GF-D8 (cell line): ENCODE data around the gene CD244.
A peak's percentile ranks its signal among the peaks of the same experiment; 100 is the strongest.
"Not testable (repeated sequence)": the region's sequence is repeated elsewhere in the genome, so short reads cannot be mapped to it uniquely, and the experiment has no call there.

ENCODE experiments used
- DNase-seq: peaks from one replicate; lab custom pipeline; 2025; lab: John Stamatoyannopoulos, UW

CD244 gene

GRCh38 chr1:160862203-160863060 lies at the start of gene CD244:
CD244 (minus strand) TSS chr1:160862887; CDS start chr1:160862677, 210 bp downstream.
- DNase-seq, result peak; percentile 92

GRCh38 chr1:160911925-160912324 lies 49.2 kb upstream of the CD244 start:
- DNase-seq, result no peak

- no peak for DNase-seq
Measured at GRCh38 chr1:160911441-160911840, 48.8 kb upstream of the CD244 start.

GRCh38 chr1:160910170-160910750 lies 47.6 kb upstream of the CD244 start:
- DNase-seq, result no peak

GRCh38 chr1:160907976-160908375 lies 45.3 kb upstream of the CD244 start:
- DNase-seq, result no peak

GRCh38 chr1:160905617-160905989 lies 42.9 kb upstream of the CD244 start:
- DNase-seq, result no peak

- DNase-seq, result no peak
Measured at GRCh38 chr1:160904783-160905616, 42.3 kb upstream of the CD244 start.

- not testable (repeated sequence) for DNase-seq
Measured at GRCh38 chr1:160902251-160902650, 39.6 kb upstream of the CD244 start.

- no peak for DNase-seq
Measured at GRCh38 chr1:160901768-160902167, 39.1 kb upstream of the CD244 start.

GRCh38 chr1:160900683-160901082 lies 38.0 kb upstream of the CD244 start:
- DNase-seq, result not testable (repeated sequence)

GRCh38 chr1:160894368-160895135 lies 31.9 kb upstream of the CD244 start:
- not testable (repeated sequence) for DNase-seq

- no peak for DNase-seq
Measured at GRCh38 chr1:160891474-160891873, 28.8 kb upstream of the CD244 start.

- no peak for DNase-seq
Measured at GRCh38 chr1:160888926-160889325, 26.2 kb upstream of the CD244 start.

- no peak for DNase-seq
Measured at GRCh38 chr1:160887071-160887470, 24.4 kb upstream of the CD244 start.

- no peak for DNase-seq
Measured at GRCh38 chr1:160885042-160885441, 22.4 kb upstream of the CD244 start, which contains the start of gene ITLN1. ITLN1 (minus strand) TSS chr1:160885180; CDS start chr1:160884877, 303 bp downstream.

GRCh38 chr1:160884579-160884978 lies 21.9 kb upstream of the CD244 start:
- no peak for DNase-seq

- DNase-seq, result no peak
Measured at GRCh38 chr1:160883581-160884513, 21.2 kb upstream of the CD244 start.

GRCh38 chr1:160882582-160882981 lies 19.9 kb upstream of the CD244 start:
- DNase-seq, result no peak

GRCh38 chr1:160881264-160881663 lies 18.6 kb upstream of the CD244 start:
- DNase-seq, result not testable (repeated sequence)

- no peak for DNase-seq
Measured at GRCh38 chr1:160880216-160880615, 17.5 kb upstream of the CD244 start.

- no peak for DNase-seq
Measured at GRCh38 chr1:160879056-160879455, 16.4 kb upstream of the CD244 start.
